Stimulated activated naive CD4-positive, alpha-beta T cell treated with Interleukin-2 at 50 U/mL for 16 hours (primary cell): Measurements from ENCODE around the gene UBXN4.
"Not testable (repeated sequence)": the region's sequence is repeated elsewhere in the genome, so short reads cannot be mapped to it uniquely, and the experiment has no call there.

Source experiments
- DNase-seq: peaks from one replicate; lab custom pipeline; 2025; lab: John Stamatoyannopoulos, UW

UBXN4 gene, protein sequence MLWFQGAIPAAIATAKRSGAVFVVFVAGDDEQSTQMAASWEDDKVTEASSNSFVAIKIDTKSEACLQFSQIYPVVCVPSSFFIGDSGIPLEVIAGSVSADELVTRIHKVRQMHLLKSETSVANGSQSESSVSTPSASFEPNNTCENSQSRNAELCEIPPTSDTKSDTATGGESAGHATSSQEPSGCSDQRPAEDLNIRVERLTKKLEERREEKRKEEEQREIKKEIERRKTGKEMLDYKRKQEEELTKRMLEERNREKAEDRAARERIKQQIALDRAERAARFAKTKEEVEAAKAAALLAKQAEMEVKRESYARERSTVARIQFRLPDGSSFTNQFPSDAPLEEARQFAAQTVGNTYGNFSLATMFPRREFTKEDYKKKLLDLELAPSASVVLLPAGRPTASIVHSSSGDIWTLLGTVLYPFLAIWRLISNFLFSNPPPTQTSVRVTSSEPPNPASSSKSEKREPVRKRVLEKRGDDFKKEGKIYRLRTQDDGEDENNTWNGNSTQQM

DNA sequence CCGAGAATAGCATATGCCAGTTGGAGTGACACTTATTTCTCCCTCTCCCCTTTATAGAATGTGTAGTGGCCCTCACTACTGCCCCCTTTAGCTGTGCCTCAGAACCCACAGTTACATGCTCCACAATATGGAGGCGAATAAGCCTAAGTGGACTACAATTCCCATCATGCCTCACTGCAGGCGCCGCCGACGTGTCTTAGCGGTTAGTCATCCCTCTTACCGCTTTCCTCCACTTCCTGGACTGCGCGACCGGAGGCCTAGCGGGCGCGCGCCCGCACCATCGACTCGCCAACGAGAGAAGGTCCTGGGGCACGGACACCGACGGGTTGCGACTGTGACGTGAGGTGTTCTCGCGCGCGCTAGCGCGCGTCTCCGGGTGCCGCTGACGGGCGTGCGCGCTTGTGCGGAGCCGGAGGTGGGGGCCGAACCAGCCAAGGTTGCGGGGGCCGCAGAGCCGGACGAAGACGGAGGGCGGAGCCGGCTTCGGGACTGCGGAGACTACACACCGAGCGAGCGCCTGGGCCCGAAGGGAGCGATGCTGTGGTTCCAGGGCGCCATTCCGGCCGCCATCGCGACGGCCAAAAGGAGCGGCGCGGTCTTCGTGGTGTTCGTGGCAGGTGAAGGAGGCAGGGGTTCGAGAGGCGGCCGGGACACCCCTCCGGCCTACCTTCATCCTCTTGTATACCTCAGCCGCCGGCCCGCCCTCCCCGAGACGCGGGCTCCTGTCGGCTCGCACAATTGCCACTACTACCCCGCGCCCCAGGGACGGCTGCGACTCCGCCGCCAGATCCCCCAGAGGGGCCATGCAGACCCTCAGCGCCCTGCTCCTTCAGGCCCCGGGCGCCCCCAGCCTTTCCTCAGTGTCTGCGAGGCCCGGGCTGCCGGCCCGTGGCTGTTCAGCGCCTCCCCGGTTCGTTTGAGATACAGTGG, at the start of gene UBXN4:
Gene UBXN4 (plus strand): TSS at position 461 of the 930 bp plus-strand sequence. CDS start 75 bp downstream, at position 536.
- peak; percentile 94 for DNase-seq

DNA sequence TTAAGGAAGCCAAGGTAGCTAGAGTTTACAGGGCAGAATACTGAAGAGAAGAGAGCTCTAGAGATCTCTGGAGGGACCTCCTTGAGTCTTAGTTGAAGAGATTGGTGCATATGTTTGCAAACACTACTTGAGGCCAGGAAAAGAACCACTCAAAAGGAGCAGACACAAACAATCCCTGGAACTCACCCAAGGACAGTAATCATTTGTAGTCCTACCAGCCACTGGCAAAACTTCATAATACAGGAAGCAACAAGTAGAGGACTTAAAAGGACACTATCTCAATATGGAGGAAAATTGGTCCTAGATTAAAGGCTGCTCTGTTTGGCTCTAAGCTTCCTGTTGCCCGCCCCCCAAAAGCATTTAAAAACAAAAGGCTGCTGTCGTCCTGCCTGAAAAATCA, 46.9 kb upstream of the UBXN4 start:
- no peak for DNase-seq

DNA sequence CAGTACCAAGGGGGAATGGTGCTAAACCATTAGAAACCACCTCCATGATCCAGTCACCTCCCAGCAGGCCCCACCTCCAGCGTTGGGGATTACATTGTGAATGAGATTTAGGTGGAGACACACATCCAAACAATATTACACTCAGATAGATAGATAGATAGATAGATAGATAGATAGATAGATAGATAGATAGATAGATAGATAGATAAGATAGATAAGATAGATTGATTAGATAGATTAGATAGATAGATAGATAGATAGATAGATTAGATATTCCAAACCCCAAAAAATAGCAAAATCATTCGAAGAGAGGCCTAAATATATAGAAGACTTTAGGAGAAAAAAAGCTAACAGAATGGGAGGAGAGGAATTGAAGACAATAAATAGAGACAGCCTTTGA, 42.8 kb upstream of the UBXN4 start:
- DNase-seq = no peak

DNA sequence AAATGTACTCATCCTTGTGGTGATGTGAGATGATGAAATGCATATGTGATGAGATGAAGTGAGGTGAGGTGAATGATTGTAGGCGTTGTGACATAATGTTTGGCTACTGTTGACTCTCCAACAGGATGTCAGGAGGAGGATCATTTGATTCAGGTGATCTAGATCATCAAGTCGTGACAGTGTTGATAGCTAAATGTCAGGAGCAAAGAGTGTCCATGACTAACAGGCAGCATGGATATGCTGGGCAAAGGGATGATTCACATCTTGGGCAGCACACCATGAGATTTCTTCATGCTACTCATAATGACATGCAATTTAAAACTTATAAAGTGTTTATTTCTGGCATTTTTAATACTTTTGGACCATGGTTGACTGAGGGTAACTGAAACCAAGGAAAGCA, 40.2 kb upstream of the UBXN4 start:
- no peak for DNase-seq

DNA sequence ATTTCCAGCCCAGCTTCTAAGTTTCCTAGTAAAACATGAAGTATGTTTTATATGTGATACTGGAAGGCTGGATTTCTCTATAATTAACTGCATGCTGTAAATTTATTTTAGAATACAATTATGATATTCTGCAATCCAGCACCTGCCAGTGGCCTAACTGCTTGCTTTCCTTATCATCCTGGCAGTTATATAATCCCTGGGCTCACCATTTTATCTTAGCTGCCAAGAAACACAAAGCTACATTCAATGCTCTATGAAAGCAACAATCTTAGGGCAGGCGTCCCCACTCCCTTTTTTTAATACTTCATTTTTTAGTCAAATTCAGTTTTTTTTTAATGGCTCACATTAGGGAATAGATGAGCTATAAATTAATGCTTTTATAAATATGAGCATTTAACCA, 38.4 kb upstream of the UBXN4 start:
- no peak for DNase-seq

DNA sequence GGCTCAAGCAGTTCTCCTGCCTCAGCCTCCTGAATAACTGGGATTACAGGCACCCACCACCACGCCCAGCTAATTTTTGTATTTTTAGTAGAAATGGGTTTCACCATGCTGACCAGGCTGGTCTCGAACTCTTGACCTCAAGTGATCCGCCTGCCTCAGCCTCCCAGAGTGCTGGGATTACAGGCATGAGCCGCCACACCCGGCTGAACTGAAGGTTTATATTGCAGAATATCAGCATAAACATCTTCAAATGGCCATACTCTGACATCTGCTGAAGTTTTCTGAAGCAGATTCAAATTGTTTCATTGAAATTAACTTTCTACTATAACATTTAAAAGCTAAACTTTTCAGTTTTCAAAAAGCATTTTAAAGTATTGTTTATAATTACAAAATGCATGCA, 37.6 kb upstream of the UBXN4 start:
- DNase-seq = not testable (repeated sequence)

DNA sequence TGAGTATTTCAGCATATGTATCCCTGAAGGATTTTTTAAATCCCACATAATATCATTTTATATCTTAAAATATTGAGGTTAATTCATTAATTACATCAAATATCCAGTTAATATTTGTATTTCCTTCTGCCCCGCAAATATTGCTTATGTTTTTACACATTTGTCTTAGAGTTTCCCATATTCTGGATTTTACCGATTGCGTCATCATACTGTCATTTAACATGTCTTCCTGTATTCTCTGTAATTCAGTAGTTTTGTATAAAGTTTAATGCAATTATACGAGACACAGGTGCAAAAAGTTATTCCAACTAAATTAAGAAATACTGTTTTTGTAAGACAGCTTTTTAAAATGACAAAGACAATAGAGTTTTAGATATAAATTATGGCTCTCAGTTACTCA, 33.5 kb upstream of the UBXN4 start:
- no peak for DNase-seq

DNA sequence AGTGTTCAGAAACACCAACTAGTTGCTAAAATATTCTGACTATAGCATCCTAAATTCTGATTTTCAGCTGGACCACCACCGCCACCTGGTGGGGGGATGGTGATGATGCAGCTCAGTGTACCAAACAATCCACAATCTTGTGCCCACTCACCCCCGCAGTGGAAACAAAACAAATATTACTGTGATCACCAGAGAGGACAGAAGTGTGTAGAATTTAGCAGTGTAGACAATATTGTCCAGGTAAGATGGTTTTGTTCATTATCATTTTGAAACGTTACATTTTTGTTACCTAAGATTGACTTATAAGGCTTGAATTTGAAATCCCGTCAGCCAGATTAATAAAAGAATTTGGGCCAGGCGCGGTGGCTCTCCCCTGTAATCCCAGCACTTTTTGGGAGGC, 31.7 kb upstream of the UBXN4 start:
- DNase-seq = peak; percentile 50

DNA sequence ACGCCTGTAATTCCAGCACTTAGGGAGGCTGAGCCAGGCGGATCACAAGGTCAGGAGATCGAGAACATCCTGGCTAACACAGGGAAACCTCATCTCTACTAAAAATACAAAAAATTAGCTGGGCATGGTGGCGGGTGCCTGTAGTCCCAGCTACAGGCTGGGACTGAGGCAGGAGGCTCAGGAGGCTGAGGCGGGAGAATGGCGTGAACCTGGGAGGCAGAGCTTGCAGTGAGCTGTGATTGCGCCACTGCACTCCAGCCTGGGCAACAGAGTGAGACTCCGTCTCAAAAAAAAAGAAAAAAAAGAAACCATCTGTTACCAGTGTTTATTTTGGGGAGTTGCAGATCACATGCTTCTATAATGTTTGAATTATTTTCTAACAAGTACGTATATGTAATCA, 26.6 kb upstream of the UBXN4 start:
- DNase-seq = not testable (repeated sequence)

DNA sequence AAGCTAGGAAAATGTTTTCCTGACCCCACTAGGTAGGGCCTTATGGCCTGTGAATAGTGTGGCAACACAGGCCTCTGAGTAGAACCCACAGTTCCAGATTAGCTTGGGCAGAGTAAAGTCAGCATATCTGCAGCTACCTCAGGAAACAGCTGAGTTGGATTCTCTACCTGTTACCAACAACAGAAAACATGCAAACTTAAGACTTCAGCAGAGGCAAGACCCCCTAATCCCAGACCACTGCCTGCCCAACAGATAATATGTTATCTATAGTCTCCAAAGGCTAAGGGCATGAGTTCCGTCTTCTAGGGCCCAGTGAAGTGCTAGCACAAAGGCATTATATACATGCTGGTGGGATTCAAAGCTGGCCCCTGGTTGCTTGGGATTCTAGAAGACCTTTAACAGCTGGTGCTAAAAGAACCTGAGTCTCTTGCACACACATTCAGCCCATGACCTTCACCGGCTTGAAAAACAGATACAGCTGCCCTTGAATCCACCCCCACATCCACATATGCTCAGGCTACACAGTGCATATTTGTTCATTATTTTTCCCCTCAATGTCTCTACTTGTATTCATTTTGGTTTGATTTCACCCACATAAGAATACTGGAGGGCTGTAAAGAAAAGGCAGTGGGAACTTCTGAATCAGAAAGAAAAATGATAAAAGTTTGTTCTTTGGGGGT, 13.5 kb upstream of the UBXN4 start:
- DNase-seq = no peak

DNA sequence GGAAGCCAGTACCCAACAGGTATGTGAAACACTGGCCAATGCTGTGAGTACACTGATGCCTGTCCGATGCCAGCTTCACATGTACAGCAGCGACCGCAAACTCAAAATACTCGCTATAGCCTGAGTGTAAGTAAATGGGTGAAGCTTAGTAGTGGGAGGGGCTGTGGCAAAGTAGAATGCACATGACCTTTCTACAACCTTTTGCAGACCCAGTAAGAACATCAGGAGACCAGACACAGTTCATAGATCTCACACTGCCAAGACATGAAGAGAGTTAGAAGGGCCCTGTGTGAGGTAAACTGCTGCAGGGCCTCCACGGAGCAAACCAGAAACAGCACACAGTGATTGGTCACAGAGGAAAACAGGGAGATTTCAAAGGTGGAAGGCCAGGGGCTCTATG, 9.1 kb upstream of the UBXN4 start:
- DNase-seq = no peak

DNA sequence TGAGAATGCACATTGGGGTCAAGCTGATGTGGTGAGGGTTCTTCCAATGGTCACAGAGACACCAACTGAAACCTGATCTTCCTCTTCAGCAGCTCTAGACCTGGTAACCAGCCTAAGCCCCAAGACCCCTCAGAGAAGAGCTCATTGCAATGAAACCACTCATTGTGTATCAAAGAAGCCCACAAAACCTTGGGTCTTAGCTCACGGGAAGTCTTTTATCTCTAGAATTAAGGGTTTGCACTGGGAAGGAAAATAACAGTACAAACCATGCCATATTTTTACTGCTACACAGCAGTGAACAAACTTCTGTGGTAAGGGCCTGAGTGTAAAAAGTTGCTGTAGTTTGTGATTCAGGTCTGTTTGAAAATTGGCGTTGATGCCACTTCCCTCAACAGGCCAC, 8.6 kb upstream of the UBXN4 start:
- DNase-seq = no peak

DNA sequence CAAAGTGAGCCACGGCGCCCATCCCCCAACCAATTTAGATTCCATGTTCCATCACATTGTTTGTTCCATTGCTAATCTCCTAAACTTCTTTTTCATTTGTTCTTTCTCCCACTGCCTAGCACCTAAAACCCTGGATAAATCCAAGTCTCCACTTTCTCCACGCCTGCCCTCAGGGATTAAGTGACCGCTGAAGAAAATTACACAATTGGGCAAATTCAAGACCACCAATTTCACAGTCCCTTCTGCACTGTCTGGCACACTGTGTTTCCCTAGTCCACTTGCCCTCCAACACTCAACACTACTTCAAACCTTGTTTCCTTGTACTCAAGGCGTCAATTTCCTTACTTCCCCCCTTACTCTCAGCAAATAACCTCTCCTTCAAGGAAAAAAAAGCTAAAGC, 5.1 kb upstream of the UBXN4 start:
- no peak for DNase-seq

DNA sequence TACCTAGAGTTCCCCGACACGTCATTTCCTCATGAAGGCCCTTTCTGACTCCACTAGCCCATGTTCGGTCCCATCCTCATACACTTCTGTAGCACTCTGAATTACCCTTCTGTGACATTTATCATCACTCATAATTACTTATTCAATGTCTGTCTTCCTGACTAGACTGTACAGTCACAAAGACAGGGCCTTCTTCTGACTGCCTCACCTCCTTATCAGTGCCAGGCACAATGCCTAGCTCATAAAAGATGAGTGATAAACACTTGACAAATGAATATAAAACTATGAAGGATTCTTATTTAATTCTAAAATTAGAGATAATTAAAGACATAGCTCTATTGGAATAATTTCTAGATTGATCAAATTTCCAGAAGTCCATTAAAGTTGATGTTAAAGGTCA, 1.4 kb upstream of the UBXN4 start:
- no peak for DNase-seq

DNA sequence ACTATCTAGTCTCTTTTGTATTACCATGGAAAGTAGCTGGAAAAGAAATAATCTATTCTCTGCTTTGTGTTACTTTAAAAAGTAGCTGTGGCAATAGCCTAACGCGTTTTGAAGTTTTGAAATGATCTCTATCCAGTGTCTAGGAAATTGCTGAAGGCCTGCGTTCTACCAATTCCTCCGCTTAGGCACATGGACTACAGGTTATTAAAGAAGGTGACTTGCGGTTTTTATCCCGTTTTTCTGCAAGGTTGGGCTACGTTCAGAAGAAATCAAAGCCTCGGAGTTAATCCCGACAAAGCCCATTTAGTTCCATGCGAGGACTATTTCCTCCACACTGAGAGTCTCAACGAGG, 636 bp upstream of the UBXN4 start:
- DNase-seq = no peak

DNA sequence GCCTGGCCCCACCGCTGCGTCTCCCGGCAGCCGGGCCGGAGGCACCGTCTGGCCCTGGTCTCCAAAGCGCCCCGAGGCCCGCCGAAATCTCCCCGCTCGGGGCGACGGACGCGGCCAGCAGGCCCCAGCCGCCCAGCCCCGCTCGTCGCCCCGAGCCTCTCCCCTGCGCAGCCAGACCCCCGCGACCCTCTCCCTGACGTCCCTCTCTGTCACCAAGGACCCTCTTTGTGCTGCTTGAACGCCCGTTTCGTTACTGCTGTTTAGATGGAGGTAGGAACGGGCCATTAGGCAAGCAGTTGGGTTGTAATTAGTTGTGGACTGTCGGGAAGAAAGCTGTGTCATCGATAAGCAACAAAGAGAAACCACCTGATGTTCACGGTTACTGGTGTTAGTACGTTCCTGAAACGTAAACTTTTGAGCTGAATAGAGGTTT, 686 bp downstream of the UBXN4 start:
- peak; percentile 28 for DNase-seq

DNA sequence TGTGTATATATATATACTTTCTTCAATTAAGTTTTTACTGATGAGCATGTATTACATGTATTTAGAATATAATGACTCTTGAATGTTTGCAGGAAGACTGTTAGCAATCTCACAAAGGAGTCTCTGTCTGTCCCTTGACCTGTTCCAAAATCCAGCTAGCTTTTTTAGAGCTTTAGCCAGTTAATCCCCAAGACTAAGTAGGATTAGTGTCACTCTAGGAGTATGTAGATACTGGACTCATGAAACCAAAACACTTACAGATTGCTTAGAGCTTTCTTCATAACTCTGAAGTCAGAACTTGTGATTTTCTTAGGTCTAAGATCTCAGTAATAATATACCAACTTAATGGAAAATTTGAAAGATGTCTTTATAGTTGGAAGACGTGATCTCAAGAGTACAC, 2.2 kb downstream of the UBXN4 start:
- DNase-seq = no peak

DNA sequence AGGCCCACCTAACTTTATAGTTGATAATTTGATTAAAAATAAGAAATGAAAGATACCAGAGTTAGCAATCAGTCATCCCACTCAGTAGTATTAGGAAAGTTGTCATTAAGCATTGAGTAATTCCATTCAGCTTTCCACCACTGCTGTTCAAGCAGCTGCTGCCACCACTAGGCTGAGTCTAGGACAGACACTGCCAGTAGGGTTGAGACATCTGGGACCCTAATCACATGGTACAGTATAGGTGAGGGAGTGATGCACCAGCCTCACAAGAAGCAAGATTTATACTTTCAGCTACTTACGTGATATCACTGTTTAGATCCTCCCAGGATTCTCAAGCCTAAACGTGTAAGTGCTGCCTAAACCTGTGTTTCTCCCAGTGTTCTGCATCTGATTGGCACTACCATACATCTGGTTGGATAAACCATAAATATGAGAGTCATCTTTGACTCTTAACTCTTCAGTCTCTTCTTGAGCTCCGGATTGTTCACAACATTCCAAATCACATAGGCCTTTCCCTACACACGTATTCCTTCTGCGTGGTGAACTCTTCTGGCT, 3.2 kb downstream of the UBXN4 start:
- DNase-seq = no peak

DNA sequence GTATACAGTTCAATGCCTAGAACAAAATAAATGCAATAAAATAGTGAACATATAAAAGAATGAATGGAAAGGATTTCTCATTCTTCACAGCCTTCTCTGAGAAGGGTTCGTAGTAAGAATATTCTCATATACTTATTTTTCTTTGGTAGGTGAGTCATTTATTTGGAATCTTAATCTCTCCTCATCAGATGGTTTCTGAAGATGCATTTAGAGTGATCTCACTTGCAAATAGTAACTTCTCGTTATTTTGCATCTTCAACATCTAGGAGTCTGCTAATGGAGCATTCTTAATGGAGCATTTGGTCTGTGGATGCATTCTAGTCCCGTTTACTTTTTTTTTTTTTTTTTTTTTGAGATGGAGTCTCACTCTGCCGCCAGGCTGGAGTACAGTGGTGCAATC, 3.9 kb downstream of the UBXN4 start:
- DNase-seq = no peak

DNA sequence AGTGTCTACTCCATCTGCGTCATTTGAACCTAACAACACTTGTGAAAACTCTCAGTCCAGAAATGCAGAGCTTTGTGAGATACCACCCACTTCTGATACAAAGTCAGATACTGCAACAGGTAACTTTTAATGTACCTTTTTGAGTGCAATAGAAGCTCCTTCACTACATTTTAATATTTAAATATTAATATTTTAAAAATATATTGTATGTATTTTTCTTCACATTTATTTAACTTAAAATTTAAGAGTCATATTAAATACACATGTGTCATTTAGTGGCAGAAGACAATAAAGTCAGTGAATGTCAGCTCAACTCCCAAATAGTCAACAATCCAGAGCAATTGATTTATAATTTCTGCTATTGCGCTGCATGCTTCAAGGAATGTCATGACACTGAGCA, 13.9 kb downstream of the UBXN4 start:
- no peak for DNase-seq

DNA sequence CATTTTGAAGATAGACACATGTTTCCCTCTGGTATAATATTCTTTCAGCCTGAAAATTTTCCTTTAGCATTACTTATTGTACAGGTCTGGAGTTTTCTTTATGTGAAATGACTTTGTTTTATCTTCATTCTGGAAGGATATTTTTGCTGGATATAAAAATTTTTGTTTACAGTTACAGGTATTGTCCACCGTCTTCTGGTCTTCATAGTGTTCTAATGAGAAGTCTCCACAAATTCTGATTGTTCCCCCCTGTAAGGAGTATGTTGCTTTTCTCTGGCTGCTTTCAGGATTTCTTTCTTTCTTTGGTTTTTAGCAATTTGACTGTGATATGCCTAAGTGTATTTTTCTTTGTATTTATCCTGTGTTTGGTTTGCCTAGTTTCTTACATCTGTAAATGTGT, 15.0 kb downstream of the UBXN4 start:
- no peak for DNase-seq

DNA sequence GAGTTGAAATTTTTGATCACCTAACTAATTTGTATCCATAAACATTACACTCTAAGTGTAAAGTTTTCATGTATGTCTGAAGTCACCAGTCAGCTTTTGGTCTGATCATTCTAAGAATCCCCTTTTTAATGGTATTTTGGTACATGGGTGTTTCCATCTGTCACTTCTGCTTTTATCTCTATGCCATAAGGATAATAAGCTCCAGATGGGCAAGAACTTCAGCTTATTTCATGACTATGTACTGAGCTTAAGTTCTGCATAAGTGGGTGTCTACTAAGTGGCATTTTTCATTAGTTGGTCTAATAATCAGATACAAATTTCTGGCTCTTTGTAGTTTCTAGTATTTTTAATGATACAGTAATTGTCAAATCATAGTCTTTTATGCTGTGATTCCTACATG, 20.4 kb downstream of the UBXN4 start:
- DNase-seq = no peak
